HCT116 (cell line): ENCODE results near the gene FERMT2.

Experiments
- ELF1 ChIP-seq: IDR thresholded peaks from 2 replicates; pipeline ENCODE4 v1.6.1; 2012; ENCODE audit warnings: low read depth, borderline replicate concordance
- POLR2AphosphoS5 ChIP-seq: IDR thresholded peaks from 2 replicates; pipeline ENCODE4 v1.6.1; 2011; ENCODE audit warnings: mild to moderate bottlenecking, low read depth, low read length, moderate library complexity
- ZFX ChIP-seq: fragments of 450-650 bp; IDR thresholded peaks from 2 replicates; pipeline ENCODE4 v1.6.1; 2017
- ZNF274 ChIP-seq: fragments of 200-500 bp; sonication (Bioruptor generic); IDR thresholded peaks from 2 replicates; pipeline ENCODE4 v1.6.1; 2014; ENCODE audit warnings: mild to moderate bottlenecking, low read depth, low read length, inconsistent platforms
- TF ChIP-seq, protein P1 (sequence below), 3 experiments: fragments of 200-600 bp in 1 of 3; sonication (generic) in 1 of 3; IDR thresholded peaks in 2 of 3; conservative IDR thresholded peaks in 1 of 3; 2 replicates each; pipeline ENCODE4 v1.5.1; 2012 to 2017; ENCODE audit warnings: low read depth in 2 of 3, low read length in 2 of 3, antibody characterized with exemption in 1 of 3, borderline replicate concordance in 1 of 3, control low read depth in 1 of 3, mild to moderate bottlenecking in 1 of 3, mixed read lengths in 1 of 3, mixed run types in 1 of 3, moderate library complexity in 1 of 3; ENCODE audit not compliant: insufficient read depth in 1 of 3

DNA sequence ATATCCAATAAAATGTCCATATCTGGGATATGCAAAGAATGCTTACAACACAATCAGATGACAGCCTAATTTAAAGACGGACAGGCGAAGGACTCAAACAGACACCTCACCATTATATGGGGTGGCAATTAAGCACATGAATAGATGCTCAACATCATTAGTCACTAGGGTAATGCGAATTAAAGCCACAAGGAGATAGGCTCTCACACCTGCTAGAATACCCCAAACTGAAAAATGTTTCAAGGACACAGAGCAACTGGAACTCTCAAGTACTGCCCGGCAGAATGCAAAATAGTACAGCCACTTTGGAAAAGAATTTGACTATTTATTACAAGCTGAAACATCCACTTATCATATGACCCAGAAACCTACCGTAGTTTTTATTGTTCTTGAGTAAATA is 42.9 kb downstream of the FERMT2 start:
- TF ChIP-seq ZFX (no peak), ZNF274 (no peak), ELF1 (no peak), POLR2AphosphoS5 (no peak)
- TF ChIP-seq, protein P1, sequence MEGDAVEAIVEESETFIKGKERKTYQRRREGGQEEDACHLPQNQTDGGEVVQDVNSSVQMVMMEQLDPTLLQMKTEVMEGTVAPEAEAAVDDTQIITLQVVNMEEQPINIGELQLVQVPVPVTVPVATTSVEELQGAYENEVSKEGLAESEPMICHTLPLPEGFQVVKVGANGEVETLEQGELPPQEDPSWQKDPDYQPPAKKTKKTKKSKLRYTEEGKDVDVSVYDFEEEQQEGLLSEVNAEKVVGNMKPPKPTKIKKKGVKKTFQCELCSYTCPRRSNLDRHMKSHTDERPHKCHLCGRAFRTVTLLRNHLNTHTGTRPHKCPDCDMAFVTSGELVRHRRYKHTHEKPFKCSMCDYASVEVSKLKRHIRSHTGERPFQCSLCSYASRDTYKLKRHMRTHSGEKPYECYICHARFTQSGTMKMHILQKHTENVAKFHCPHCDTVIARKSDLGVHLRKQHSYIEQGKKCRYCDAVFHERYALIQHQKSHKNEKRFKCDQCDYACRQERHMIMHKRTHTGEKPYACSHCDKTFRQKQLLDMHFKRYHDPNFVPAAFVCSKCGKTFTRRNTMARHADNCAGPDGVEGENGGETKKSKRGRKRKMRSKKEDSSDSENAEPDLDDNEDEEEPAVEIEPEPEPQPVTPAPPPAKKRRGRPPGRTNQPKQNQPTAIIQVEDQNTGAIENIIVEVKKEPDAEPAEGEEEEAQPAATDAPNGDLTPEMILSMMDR (IDR thresholded peaks at IDR 0.05 in 2 of 3, conservative IDR thresholded peaks at IDR 0.05 in 1 of 3; ENCODE audit: borderline replicate concordance in 1 of 3, insufficient read depth in 1 of 3, low read depth in 2 of 3, low read length in 2 of 3): no peak
